Endodermal cell (in vitro differentiated cells): ENCODE results near the gene SCRT2. TPM values are rescaled to one million over a fixed set of nuclear protein-coding genes. Genes with fewer than 3 reads are reported as not detected.

ENCODE experiments used
- DNase-seq: peaks from one replicate; pipeline ENCODE4 v3.0.0-alpha.2; 2017
- H3K27ac ChIP-seq: 2 replicates; pipeline ENCODE4 v1.5.1; 2013; ENCODE audit warnings: mild to moderate bottlenecking, low read depth, low read length, moderate library complexity
- H3K27me3 ChIP-seq: 2 replicates; pipeline ENCODE4 v1.6.1; 2013; ENCODE audit warnings: mild to moderate bottlenecking, low read length, moderate library complexity; ENCODE audit not compliant: insufficient read depth, control insufficient read depth, poor library complexity, severe bottlenecking
- H3K36me3 ChIP-seq: 2 replicates; pipeline ENCODE4 v1.7.0; 2013; ENCODE audit warnings: mild to moderate bottlenecking, low read length, moderate library complexity; ENCODE audit not compliant: control insufficient read depth, insufficient read depth
- H3K4me1 ChIP-seq: one replicate; pipeline ENCODE4 v1.7.0; 2013; ENCODE audit warnings: low read length; ENCODE audit not compliant: control insufficient read depth, insufficient read depth
- H3K4me3 ChIP-seq: 2 replicates; pipeline ENCODE4 v1.5.1; 2013; ENCODE audit warnings: mild to moderate bottlenecking, low read length, moderate library complexity
- H3K9ac ChIP-seq: 2 replicates; pipeline ENCODE4 v1.6.1; 2013; ENCODE audit warnings: mild to moderate bottlenecking, low read length, moderate library complexity; ENCODE audit not compliant: poor library complexity, severe bottlenecking; ENCODE audit errors: extremely low read depth
- H3K9me3 ChIP-seq: 2 replicates; pipeline ENCODE4 v1.6.1; 2013; ENCODE audit warnings: mild to moderate bottlenecking, low read length, moderate library complexity; ENCODE audit not compliant: control insufficient read depth
- H3K27ac Mint-ChIP-seq: 2 replicates; pipeline ENCODE4 v1.8.0; 2020; ENCODE audit warnings: mixed read lengths
- H3K27me3 Mint-ChIP-seq: 2 replicates; pipeline ENCODE4 v1.8.0; 2021; ENCODE audit warnings: mild to moderate bottlenecking, mixed read lengths; ENCODE audit not compliant: insufficient read depth
- H3K36me3 Mint-ChIP-seq: 2 replicates; pipeline ENCODE4 v1.8.0; 2020; ENCODE audit warnings: low read depth, mixed read lengths
- H3K4me1 Mint-ChIP-seq: 2 replicates; pipeline ENCODE4 v1.8.0; 2020; ENCODE audit warnings: mixed read lengths
- H3K4me3 Mint-ChIP-seq: 2 replicates; pipeline ENCODE4 v1.8.0; 2020; ENCODE audit warnings: mild to moderate bottlenecking, moderate library complexity, mixed read lengths
- H3K9me3 Mint-ChIP-seq: 2 replicates; pipeline ENCODE4 v1.8.0; 2020; ENCODE audit warnings: mild to moderate bottlenecking, mixed read lengths
- WGBS, 2 experiments: methylation state at CpG; one replicate each; pipeline versions ENCODE4 v1.1.5 to v1.1.7; 2013; ENCODE audit warnings: missing lambda C conversion rate in 2 of 2, mixed read lengths in 1 of 2; ENCODE audit not compliant: insufficient coverage in 1 of 2, insufficient read length in 1 of 2; 5-methylcytosine and 5-hydroxymethylcytosine counted together
- total RNA-seq, 2 donors: library from RNA; stranded (reverse); fragmentation: NEBNext Ultra II Directional in 1 of 2; extraction: Animal tissue kit (Norgen Biotek cat#: 25700) in 1 of 2; gene quantifications; 2 replicates in 1 of 2; 3 replicates in 1 of 2; pipeline ENCODE4 v1.2.1, GENCODE V29; 2021
- TF ChIP-seq, protein P1 (sequence below): fragments of 200-600 bp; sonication (generic); conservative IDR thresholded peaks from 2 replicates; pipeline ENCODE4 v1.5.0; 2021; ENCODE audit warnings: antibody characterized with exemption, mild to moderate bottlenecking

SCRT2 gene
- total RNA-seq, 2 donors from 2014 or later: not detected

DNA sequence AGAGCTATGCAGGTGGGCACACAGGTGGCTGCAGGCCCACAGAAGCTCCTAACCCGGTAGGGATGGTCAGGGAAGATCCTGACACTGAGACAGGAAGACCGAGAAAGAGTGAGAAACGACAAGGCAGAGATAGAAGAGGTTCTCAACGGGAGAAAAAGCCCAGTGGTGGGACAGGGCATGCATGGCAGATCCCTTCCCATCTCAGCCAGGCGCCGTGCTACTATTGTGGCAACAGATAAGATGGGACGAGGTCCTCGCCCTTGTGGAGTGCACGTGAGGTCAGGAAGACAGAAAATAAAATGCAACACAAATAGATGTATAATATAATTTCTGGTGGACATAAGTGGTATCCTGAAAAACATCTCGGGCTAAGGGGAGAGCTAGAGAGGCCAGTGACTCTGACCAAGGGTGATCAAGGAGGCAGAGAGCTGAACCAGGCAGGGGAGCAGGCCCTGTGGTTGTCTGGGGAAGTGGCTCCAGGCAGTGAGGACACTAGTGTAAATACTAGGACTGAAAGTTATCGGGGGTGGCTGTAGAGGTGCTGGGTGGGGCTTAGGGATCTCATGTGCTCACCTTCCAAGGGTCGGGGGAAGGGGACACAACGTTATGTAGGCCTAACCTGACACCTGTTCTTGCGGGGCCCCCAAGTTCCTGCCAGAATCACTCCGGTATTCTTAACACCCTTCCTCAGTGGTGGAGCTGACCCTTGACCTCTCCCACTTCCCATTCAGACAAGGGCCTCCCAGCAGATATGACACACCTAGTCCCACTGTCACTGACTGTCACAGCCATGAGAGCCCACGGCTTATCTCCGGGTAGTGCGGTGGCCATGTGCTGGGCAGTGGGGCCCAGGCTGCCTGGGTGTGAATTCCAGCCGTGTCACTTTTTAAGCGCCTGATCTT, 23.6 kb downstream of the SCRT2 start:
- peak overlapping the region; percentile 82 for H3K4me3 ChIP-seq
- TF ChIP-seq, protein P1, sequence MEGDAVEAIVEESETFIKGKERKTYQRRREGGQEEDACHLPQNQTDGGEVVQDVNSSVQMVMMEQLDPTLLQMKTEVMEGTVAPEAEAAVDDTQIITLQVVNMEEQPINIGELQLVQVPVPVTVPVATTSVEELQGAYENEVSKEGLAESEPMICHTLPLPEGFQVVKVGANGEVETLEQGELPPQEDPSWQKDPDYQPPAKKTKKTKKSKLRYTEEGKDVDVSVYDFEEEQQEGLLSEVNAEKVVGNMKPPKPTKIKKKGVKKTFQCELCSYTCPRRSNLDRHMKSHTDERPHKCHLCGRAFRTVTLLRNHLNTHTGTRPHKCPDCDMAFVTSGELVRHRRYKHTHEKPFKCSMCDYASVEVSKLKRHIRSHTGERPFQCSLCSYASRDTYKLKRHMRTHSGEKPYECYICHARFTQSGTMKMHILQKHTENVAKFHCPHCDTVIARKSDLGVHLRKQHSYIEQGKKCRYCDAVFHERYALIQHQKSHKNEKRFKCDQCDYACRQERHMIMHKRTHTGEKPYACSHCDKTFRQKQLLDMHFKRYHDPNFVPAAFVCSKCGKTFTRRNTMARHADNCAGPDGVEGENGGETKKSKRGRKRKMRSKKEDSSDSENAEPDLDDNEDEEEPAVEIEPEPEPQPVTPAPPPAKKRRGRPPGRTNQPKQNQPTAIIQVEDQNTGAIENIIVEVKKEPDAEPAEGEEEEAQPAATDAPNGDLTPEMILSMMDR: no peak
- H3K9me3 Mint-ChIP-seq: no peaks in the 10 kb centered on the region
- H3K27me3 ChIP-seq: no peaks in the 10 kb centered on the region
- peaks cover 8% of the 10 kb centered on the region for H3K4me1 ChIP-seq
- peaks cover 12% of the 10 kb centered on the region for H3K27me3 Mint-ChIP-seq
- H3K4me3 Mint-ChIP-seq: peak overlapping the region; percentile 57
- H3K36me3 ChIP-seq: peaks cover 22% of the 10 kb centered on the region
- peaks cover 29% of the 10 kb centered on the region for H3K36me3 Mint-ChIP-seq
- H3K4me1 Mint-ChIP-seq: peaks cover 15% of the 10 kb centered on the region
- DNase-seq: peak; percentile 63
- H3K27ac Mint-ChIP-seq: peak overlapping the region; percentile 79
- peaks cover 7% of the 10 kb centered on the region for H3K9me3 ChIP-seq
- H3K9ac ChIP-seq: no peak overlapping the region
- 72 to 78% methylated on average over 13 to 20 of the region's 20 CpGs for WGBS, 2 experiments
- H3K27ac ChIP-seq: no peak overlapping the region

DNA sequence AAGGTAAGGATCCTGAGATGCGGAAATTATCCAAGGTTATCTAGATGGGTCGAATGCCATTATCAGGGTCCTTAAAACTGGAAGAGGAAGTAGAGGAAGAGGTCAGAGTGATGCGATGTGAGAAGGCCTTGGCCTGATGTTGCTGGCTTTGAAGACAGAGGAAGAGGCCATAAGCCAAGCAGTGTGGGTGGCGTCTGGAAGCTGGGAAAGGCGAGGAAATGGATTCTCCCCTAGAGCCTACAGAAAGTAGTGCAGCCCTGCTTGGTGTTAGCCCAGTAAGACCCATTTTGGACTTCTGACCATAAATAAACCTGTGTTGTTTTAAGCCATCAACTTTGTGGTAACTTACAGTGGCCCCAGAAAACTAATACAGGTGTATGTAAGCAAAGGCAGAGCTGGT, 24.6 kb downstream of the SCRT2 start:
- no peak overlapping the region for H3K27ac ChIP-seq
- H3K27ac Mint-ChIP-seq: no peak overlapping the region
- H3K9me3 ChIP-seq: peaks cover 7% of the 10 kb centered on the region
- H3K9me3 Mint-ChIP-seq: no peaks in the 10 kb centered on the region
- TF ChIP-seq, protein P1: peak; percentile 53
- H3K27me3 ChIP-seq: no peaks in the 10 kb centered on the region
- DNase-seq: peak; percentile 63
- no peak overlapping the region for H3K4me3 Mint-ChIP-seq
- no peak overlapping the region for H3K9ac ChIP-seq
- peaks cover 29% of the 10 kb centered on the region for H3K36me3 Mint-ChIP-seq
- 90 to 98% methylated on average over 5 of the region's 5 CpGs for WGBS, 2 experiments
- peaks cover 12% of the 10 kb centered on the region for H3K27me3 Mint-ChIP-seq
- H3K4me1 ChIP-seq: peaks cover 4% of the 10 kb centered on the region
- H3K36me3 ChIP-seq: peaks cover 25% of the 10 kb centered on the region
- H3K4me1 Mint-ChIP-seq: peaks cover 13% of the 10 kb centered on the region
- H3K4me3 ChIP-seq: no peak overlapping the region

DNA sequence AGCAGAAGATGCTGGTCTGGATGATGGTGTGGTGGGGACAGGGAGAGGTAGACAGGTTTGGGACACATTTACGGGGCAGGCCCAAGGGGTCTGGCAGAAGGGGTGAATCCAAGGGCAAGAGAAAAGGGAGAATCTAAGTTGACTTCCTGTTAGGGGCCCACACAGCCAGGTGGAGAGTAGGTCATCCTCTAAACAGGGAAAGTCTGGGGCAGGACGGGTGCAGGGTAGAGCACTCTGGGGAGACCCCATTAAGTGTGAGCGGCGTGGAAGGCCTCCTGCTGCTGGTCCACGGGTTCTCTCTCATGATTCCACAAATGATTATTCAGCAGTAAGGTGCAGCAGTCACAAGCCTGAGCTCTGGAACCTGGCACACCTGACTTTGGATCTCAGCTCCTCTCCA, 25.3 kb downstream of the SCRT2 start:
- TF ChIP-seq, protein P1: no peak
- Histone ChIP-seq H3K9me3 (peaks cover 7% of the 10 kb centered on the region), H3K4me1 (peaks cover 4% of the 10 kb centered on the region), H3K9ac (no peak overlapping the region), H3K4me3 (no peak overlapping the region), H3K27me3 (no peaks in the 10 kb centered on the region), H3K27ac (no peak overlapping the region), H3K36me3 (peaks cover 25% of the 10 kb centered on the region)
- H3K4me1 Mint-ChIP-seq: peaks cover 16% of the 10 kb centered on the region
- peaks cover 29% of the 10 kb centered on the region for H3K36me3 Mint-ChIP-seq
- H3K9me3 Mint-ChIP-seq: no peaks in the 10 kb centered on the region
- peaks cover 12% of the 10 kb centered on the region for H3K27me3 Mint-ChIP-seq
- no peak for DNase-seq
- H3K27ac Mint-ChIP-seq: no peak overlapping the region
- WGBS, 2 experiments: 94 to 95% methylated on average over 2 to 5 of the region's 5 CpGs
- no peak overlapping the region for H3K4me3 Mint-ChIP-seq
